ENCODE data around the gene TBC1D4. TPM values are rescaled to one million over a fixed set of nuclear protein-coding genes. Genes with fewer than 3 reads are reported as not detected.
"Not testable (repeated sequence)": the region's sequence is repeated elsewhere in the genome, so short reads cannot be mapped to it uniquely, and the experiment has no call there.

The TBC1D4 gene
- total RNA-seq, 1 donor from 2014 or later = 26.1 TPM

DNA sequence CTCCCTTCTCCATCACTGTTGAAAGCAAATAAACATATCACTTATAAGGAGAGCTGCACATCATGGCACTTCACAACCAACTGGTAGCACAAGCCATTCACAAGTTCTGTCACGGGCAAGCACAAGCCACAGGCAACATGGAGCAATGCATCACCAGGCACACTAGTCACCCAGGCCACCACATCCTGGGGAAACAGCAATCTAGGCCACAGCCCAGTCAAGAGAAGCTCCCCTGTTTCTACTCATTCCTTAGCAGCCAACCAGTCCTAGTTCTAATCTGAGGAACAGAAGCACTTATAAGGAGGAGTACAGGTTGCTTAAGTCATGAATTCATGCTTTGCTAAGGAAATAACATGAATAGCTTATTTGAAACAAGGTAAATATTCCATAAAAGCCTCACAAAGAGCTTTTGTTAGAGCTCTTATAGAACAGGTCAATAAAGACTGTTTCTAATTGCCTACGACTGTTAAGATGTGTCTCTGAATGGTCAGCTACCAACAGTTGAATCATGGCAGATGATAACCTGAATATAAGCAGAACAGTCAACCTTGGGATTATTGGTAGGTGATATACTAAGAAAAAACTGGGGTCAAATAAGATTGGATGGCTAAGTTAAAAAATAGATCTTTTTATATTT, 169.0 kb downstream of the TBC1D4 start:
- Histone ChIP-seq H3K27me3 (no peaks in the 10 kb centered on the region), H3K4me1 (peaks cover 7% of the 10 kb centered on the region), H3K4me3 (no peak overlapping the region), H3K9me3 (no peaks in the 10 kb centered on the region), H3K27ac (no peak overlapping the region), H3K36me3 (no peaks in the 10 kb centered on the region)
- DNase-seq = no peak
- ATAC-seq = peak; percentile 25
- intact Hi-C loops (cut with DNase I) = no loop called here
- TF ChIP-seq, protein P1, sequence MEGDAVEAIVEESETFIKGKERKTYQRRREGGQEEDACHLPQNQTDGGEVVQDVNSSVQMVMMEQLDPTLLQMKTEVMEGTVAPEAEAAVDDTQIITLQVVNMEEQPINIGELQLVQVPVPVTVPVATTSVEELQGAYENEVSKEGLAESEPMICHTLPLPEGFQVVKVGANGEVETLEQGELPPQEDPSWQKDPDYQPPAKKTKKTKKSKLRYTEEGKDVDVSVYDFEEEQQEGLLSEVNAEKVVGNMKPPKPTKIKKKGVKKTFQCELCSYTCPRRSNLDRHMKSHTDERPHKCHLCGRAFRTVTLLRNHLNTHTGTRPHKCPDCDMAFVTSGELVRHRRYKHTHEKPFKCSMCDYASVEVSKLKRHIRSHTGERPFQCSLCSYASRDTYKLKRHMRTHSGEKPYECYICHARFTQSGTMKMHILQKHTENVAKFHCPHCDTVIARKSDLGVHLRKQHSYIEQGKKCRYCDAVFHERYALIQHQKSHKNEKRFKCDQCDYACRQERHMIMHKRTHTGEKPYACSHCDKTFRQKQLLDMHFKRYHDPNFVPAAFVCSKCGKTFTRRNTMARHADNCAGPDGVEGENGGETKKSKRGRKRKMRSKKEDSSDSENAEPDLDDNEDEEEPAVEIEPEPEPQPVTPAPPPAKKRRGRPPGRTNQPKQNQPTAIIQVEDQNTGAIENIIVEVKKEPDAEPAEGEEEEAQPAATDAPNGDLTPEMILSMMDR (IDR thresholded peaks at IDR 0.05) = no peak

DNA sequence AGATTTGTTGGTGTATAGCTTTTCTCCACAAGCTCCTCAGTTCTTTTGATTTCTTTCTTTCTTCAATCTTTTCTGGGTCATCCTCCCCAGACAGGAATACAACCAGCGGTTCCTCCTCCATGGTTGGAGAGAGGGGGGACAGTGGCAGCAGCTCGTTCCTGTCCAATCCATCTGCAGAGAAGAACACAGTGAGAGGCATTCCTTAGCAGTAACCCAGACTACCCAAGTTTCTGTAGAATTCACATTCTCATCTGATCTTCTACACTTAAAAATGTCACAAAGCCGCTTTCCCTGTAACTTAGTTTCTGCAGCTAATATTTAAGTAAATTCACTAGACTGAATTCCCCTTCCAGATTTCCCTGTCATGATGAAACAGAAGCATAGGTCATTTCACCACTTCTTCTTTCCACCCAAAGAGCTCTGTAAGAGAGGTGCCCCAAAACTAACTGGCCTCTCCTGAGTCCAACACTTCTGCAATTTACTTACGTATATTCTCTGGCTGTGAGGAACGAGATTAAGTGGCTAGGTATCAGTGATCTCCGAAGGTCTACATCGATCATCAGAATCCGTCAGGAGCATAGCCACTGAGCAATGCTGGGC, 171.9 kb downstream of the TBC1D4 start:
- ATAC-seq = peak; percentile 69
- Histone ChIP-seq H3K27me3 (no peaks in the 10 kb centered on the region), H3K9me3 (no peaks in the 10 kb centered on the region), H3K36me3 (no peaks in the 10 kb centered on the region), H3K27ac (no peak overlapping the region), H3K4me1 (no peaks in the 10 kb centered on the region), H3K4me3 (no peak overlapping the region)
- intact Hi-C loops (cut with DNase I) = no loop called here
- no peak for DNase-seq
- TF ChIP-seq, protein P1 (IDR thresholded peaks at IDR 0.05) = no peak

DNA sequence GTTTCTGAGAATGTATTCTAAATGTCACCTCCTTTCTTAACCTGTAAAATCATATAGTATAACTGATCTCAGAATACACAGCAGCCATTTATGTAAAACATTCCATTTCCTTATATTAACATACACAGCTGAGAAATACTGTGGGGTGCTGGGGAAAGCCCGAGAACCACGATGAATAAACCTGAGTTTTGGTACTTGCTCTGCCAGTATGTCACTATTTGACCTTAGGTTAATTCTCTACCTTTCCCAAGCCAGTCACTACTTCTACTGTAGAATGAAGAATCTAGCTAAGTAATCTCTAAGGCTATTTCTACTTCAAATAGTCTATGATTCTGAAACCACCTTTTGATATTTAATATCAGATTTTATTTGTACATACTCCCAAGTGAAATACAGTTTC, 173.7 kb downstream of the TBC1D4 start:
- no peaks in the 10 kb centered on the region for H3K4me1 ChIP-seq
- H3K27ac ChIP-seq = no peak overlapping the region
- TF ChIP-seq, protein P1 (IDR thresholded peaks at IDR 0.05) = no peak
- intact Hi-C loops (cut with DNase I) = no loop called here
- ATAC-seq (no peak), DNase-seq (no peak)
- H3K27me3 ChIP-seq = no peaks in the 10 kb centered on the region
- no peaks in the 10 kb centered on the region for H3K9me3 ChIP-seq
- no peaks in the 10 kb centered on the region for H3K36me3 ChIP-seq
- H3K4me3 ChIP-seq = no peak overlapping the region

DNA sequence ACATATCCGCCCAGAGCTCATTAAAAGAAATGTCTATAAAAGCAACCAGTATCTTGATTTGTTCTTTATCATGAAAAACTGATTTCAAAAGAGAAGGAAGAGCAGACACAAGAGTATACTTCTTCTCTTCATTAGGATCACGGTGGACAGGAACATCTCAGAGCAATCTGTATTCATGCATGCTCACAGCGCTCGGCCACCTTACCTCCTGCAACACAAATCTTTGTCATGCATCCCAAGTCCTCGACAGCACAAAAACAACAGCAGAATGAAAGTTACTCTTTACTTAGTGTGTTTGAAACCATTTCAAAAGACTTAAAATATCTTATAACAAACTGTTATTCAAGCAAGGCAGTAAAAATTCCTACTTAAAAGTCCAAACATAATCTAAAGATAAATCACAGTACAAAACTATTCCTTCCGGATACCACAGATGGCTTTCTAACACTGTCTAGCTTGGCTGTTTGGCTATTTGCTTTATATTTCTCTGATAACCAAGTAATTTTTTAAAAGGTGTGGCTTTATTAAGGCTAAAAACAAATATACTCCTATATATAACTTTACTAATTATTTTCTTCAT, 174.5 kb downstream of the TBC1D4 start:
- H3K36me3 ChIP-seq = no peaks in the 10 kb centered on the region
- no peak for DNase-seq
- H3K4me3 ChIP-seq = no peak overlapping the region
- intact Hi-C loops (cut with DNase I) = no loop called here
- H3K9me3 ChIP-seq = no peaks in the 10 kb centered on the region
- TF ChIP-seq, protein P1 (IDR thresholded peaks at IDR 0.05) = no peak
- H3K27me3 ChIP-seq = no peaks in the 10 kb centered on the region
- no peak overlapping the region for H3K27ac ChIP-seq
- H3K4me1 ChIP-seq = no peaks in the 10 kb centered on the region
- ATAC-seq = no peak

DNA sequence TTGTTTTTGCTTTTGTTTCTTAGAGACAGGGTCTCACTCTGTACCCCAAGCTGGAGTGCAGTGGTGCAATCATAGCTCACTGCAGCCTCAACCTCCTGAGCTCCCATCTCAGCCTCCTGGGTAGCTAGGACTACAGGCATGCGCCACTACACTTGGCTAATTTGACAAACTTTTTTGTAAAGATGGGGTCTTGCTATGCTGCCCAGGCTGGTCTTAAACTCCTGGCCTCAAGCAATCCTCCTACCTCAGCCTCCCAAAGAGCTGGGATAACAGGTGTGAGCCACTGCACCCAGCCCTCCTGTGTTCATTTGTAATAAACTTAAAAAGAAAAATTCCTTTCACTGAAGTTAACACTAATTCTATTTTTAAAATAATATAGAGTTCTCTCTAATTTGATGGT, 175.0 kb downstream of the TBC1D4 start:
- ATAC-seq; intact Hi-C loops (cut with DNase I); H3K36me3 ChIP-seq: not testable (repeated sequence)

DNA sequence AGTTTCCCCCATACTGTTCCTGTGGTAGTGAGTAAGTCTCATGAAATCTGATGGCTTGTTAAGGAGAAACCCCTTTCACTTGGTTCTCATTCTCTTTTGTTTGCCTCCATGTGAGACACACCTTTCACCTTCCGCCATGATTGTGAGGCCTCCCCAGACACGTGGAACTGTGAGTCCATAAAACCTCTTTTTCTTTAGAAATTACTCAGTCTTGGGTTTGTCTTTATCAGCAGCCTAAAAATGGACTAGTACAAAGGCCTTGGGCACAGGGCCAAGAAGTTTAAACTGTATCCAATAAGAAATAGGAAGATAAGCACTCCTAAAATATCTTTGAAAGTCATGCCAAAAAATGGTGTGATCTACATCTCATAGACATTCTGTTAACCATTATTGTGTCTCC, 176.9 kb downstream of the TBC1D4 start:
- no peaks in the 10 kb centered on the region for H3K27me3 ChIP-seq
- no peak for ATAC-seq
- no peaks in the 10 kb centered on the region for H3K36me3 ChIP-seq
- H3K4me3 ChIP-seq = no peak overlapping the region
- H3K4me1 ChIP-seq = no peaks in the 10 kb centered on the region
- no peaks in the 10 kb centered on the region for H3K9me3 ChIP-seq
- DNase-seq = no peak
- no peak overlapping the region for H3K27ac ChIP-seq
- intact Hi-C loops (cut with DNase I) = no loop called here
- TF ChIP-seq, protein P1 (IDR thresholded peaks at IDR 0.05) = no peak

More for the DNA sequence above, 175.0 kb downstream of the TBC1D4 start:
- not testable (repeated sequence) for H3K9me3 ChIP-seq, DNase-seq, H3K27me3 ChIP-seq, H3K27ac ChIP-seq, H3K4me1 ChIP-seq, H3K4me3 ChIP-seq
